ENCODE data around the gene RAB6D.
"Not testable (repeated sequence)": the region's sequence is repeated elsewhere in the genome, so short reads cannot be mapped to it uniquely, and the experiment has no call there.

The RAB6D gene

GRCh38 chr2:131331000-131331399 is 33.0 kb downstream of the RAB6D start:
- H3K9me3 ChIP-seq (ENCODE audit: control insufficient read depth in 1 of 2, low read length in 2 of 2); H3K36me3 ChIP-seq (ENCODE audit: control insufficient read depth in 1 of 2, insufficient read depth in 2 of 2, low read length in 2 of 2); H3K27me3 ChIP-seq (ENCODE audit: control insufficient read depth in 1 of 2, insufficient read depth in 2 of 2, low read length in 2 of 2); H3K4me1 ChIP-seq (ENCODE audit: control insufficient read depth in 1 of 2, insufficient read depth in 2 of 2, low read length in 2 of 2); H3K4me3 ChIP-seq (ENCODE audit: low read depth in 1 of 2, low read length in 2 of 2); H3K27ac ChIP-seq (ENCODE audit: low read depth, low read length); H3K9ac ChIP-seq (ENCODE audit: low read depth in 1 of 2, low read length in 2 of 2): not testable (repeated sequence)

- H3K4me3 ChIP-seq (ENCODE audit: low read depth in 1 of 2, low read length in 2 of 2): no peak overlapping the region
- no peaks in the 10 kb centered on the region for H3K36me3 ChIP-seq (ENCODE audit: control insufficient read depth in 1 of 2, insufficient read depth in 2 of 2, low read length in 2 of 2)
- no peaks in the 10 kb centered on the region for H3K4me1 ChIP-seq (ENCODE audit: control insufficient read depth in 1 of 2, insufficient read depth in 2 of 2, low read length in 2 of 2)
- no peak overlapping the region for H3K9ac ChIP-seq (ENCODE audit: low read depth in 1 of 2, low read length in 2 of 2)
- H3K9me3 ChIP-seq (ENCODE audit: control insufficient read depth in 1 of 2, low read length in 2 of 2): no peaks in the 10 kb centered on the region
- H3K27ac ChIP-seq (ENCODE audit: low read depth, low read length): no peak overlapping the region
- H3K27me3 ChIP-seq (ENCODE audit: control insufficient read depth in 1 of 2, insufficient read depth in 2 of 2, low read length in 2 of 2): no peaks in the 10 kb centered on the region
These were observed 41.8 kb downstream of the RAB6D start for GRCh38 chr2:131322209-131322608.

GRCh38 chr2:131321344-131321743 is 42.6 kb downstream of the RAB6D start:
- H3K9me3 ChIP-seq (ENCODE audit: control insufficient read depth in 1 of 2, low read length in 2 of 2); H3K27me3 ChIP-seq (ENCODE audit: control insufficient read depth in 1 of 2, insufficient read depth in 2 of 2, low read length in 2 of 2); H3K4me1 ChIP-seq (ENCODE audit: control insufficient read depth in 1 of 2, insufficient read depth in 2 of 2, low read length in 2 of 2); H3K9ac ChIP-seq (ENCODE audit: low read depth in 1 of 2, low read length in 2 of 2); H3K27ac ChIP-seq (ENCODE audit: low read depth, low read length); H3K36me3 ChIP-seq (ENCODE audit: control insufficient read depth in 1 of 2, insufficient read depth in 2 of 2, low read length in 2 of 2); H3K4me3 ChIP-seq (ENCODE audit: low read depth in 1 of 2, low read length in 2 of 2): not testable (repeated sequence)

GRCh38 chr2:131311001-131311400 is 53.0 kb downstream of the RAB6D start:
- not testable (repeated sequence) for H3K9ac ChIP-seq (ENCODE audit: low read depth in 1 of 2, low read length in 2 of 2); H3K27ac ChIP-seq (ENCODE audit: low read depth, low read length); H3K4me3 ChIP-seq (ENCODE audit: low read depth in 1 of 2, low read length in 2 of 2); H3K36me3 ChIP-seq (ENCODE audit: control insufficient read depth in 1 of 2, insufficient read depth in 2 of 2, low read length in 2 of 2); H3K4me1 ChIP-seq (ENCODE audit: control insufficient read depth in 1 of 2, insufficient read depth in 2 of 2, low read length in 2 of 2); H3K27me3 ChIP-seq (ENCODE audit: control insufficient read depth in 1 of 2, insufficient read depth in 2 of 2, low read length in 2 of 2); H3K9me3 ChIP-seq (ENCODE audit: control insufficient read depth in 1 of 2, low read length in 2 of 2)
